Kidney (tissue), 14 donors: ENCODE results near the gene SLC11A1. TPM values are rescaled to one million over a fixed set of nuclear protein-coding genes. Genes with fewer than 3 reads are reported as not detected.
A peak's percentile ranks its signal among the peaks of the same experiment; 100 is the strongest.

Experiments used
- DNase-seq, 5 donors: peaks; one replicate each; pipeline ENCODE4 v3.0.0-alpha.2; 2013 to 2020
- FAIRE-seq: peaks from 2 replicates; lab custom pipeline; 2012; peaks lifted over from hg19 to GRCh38; lab: Jason Lieb, UNC
- H3K27ac ChIP-seq, 2 donors: one replicate each; pipeline ENCODE4 v1.7.0; 2013; ENCODE audit warnings: low read depth in 2 of 2, low read length in 2 of 2, inconsistent platforms in 1 of 2
- H3K27me3 ChIP-seq: one replicate; pipeline ENCODE4 v1.7.1; 2013; ENCODE audit warnings: low read length, inconsistent platforms; ENCODE audit not compliant: control insufficient read depth, insufficient read depth
- H3K36me3 ChIP-seq, 3 donors: one replicate each; pipeline versions ENCODE4 v1.7.0 to v1.7.1; 2013; ENCODE audit warnings: low read length in 3 of 3, control low read depth in 1 of 3, inconsistent platforms in 1 of 3; ENCODE audit not compliant: insufficient read depth in 3 of 3, control insufficient read depth in 2 of 3
- H3K4me1 ChIP-seq, 3 donors: one replicate each; pipeline versions ENCODE4 v1.7.0 to v1.7.1; 2013; ENCODE audit warnings: low read length in 3 of 3, inconsistent platforms in 1 of 3, low read depth in 1 of 3; ENCODE audit not compliant: control insufficient read depth in 2 of 3, insufficient read depth in 2 of 3
- H3K4me3 ChIP-seq, 3 donors: one replicate each; pipeline versions ENCODE4 v1.7.0 to v1.8.1; 2013; ENCODE audit warnings: low read length in 3 of 3, control low read depth in 1 of 3, inconsistent platforms in 1 of 3
- H3K9ac ChIP-seq, 3 donors: one replicate each; pipeline versions ENCODE4 v1.7.0 to v1.7.1; 2013; ENCODE audit warnings: low read length in 3 of 3, control low read depth in 1 of 3, inconsistent platforms in 1 of 3
- H3K9me3 ChIP-seq, 3 donors: one replicate each; pipeline versions ENCODE4 v1.7.0 to v1.7.1; 2013; ENCODE audit warnings: low read length in 3 of 3, control low read depth in 1 of 3, inconsistent platforms in 1 of 3; ENCODE audit not compliant: control insufficient read depth in 2 of 3, insufficient read depth in 1 of 3
- intact Hi-C: fragments of 100-400 bp; cut with DNase I; formaldehyde crosslinking; loops from one replicate; pipeline ENCODE4 v1.11.1; 2022
- polyA plus RNA-seq: library from polyadenylated mRNA; stranded (reverse); fragments of 350-450 nt; fragmentation: Illumina TruSeq; extraction: RNeasy Lipid Tissue Mini Kit (QIAGEN cat#74804); gene quantifications from one replicate; pipeline ENCODE4 v1.2.3, GENCODE V29; 2014; ENCODE audit warnings: low read depth, low replicate concordance; ENCODE audit not compliant: insufficient read depth
- total RNA-seq: library from RNA; stranded (reverse); fragmentation: NEBNext Ultra II Directional; extraction: Animal tissue kit (Norgen Biotek cat#: 25700); gene quantifications from one replicate; pipeline ENCODE4 v1.2.1, GENCODE V29; 2021
- TF ChIP-seq, protein P1 (sequence below): IDR thresholded peaks from 3 replicates; pipeline ENCODE4 v1.5.1; 2012; ENCODE audit warnings: mild to moderate bottlenecking, moderate library complexity, borderline replicate concordance; ENCODE audit not compliant: insufficient read depth; ENCODE audit errors: extremely low read depth
- donor health status: control.
- donor health status: control.
- donor health status: control.
- donor health status: control.
- donor health status: control.
- donor health status: DM: yes; HTN: yes; CAD: no.
- donor health status: Normal renal cell carcinoma (clear cell type).

The SLC11A1 gene
- total and polyA plus RNA-seq, 2 donors from 2014 or later = 1.2 to 37.6 TPM

GRCh38 chr2:218401890-218402289 is 19.8 kb downstream of the SLC11A1 start:
- peak overlapping the region in 1 of 2 donors; percentile 32 for H3K27ac ChIP-seq
- TF ChIP-seq, protein P1, sequence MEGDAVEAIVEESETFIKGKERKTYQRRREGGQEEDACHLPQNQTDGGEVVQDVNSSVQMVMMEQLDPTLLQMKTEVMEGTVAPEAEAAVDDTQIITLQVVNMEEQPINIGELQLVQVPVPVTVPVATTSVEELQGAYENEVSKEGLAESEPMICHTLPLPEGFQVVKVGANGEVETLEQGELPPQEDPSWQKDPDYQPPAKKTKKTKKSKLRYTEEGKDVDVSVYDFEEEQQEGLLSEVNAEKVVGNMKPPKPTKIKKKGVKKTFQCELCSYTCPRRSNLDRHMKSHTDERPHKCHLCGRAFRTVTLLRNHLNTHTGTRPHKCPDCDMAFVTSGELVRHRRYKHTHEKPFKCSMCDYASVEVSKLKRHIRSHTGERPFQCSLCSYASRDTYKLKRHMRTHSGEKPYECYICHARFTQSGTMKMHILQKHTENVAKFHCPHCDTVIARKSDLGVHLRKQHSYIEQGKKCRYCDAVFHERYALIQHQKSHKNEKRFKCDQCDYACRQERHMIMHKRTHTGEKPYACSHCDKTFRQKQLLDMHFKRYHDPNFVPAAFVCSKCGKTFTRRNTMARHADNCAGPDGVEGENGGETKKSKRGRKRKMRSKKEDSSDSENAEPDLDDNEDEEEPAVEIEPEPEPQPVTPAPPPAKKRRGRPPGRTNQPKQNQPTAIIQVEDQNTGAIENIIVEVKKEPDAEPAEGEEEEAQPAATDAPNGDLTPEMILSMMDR = no peak
- peak overlapping the region in 1 of 3 donors; percentile 76 for H3K4me3 ChIP-seq
- H3K9me3 ChIP-seq = no peaks in the 10 kb centered on the region
- DNase-seq (peak in 1 of 5 donors; percentile 81), FAIRE-seq (no peak)
- H3K9ac ChIP-seq = peak overlapping the region in 1 of 3 donors; percentile 78
- intact Hi-C loops = no loop called here
- peaks cover 0 to 13% (median 2%) of the 10 kb centered on the region in 3 donors for H3K36me3 ChIP-seq
- H3K4me1 ChIP-seq = peaks cover 0 to 39% (median 22%) of the 10 kb centered on the region in 3 donors
- H3K27me3 ChIP-seq = no peaks in the 10 kb centered on the region

DNA sequence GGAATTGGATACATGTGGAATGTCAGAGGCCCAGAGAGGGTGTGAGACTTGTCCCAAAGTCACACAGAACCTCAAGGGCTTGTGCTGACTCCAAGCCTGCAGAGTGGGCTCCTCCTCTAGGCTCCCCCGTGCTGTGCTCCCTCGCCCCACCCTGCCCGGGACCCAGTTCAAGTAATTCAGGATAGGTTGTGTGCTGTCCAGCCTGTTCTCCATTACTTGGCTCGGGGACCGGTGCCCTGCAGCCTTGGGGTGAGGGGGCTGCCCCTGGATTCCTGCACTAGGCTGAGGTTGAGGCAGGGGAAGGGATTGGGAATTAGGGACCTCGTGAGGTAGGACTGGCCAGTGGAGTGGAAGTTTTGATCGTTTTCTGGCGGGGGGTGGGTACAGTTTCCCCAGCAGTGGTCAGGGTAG is 20.4 kb downstream of the SLC11A1 start:
- Histone ChIP-seq H3K36me3 (peaks cover 0 to 13% (median 2%) of the 10 kb centered on the region in 3 donors), H3K27me3 (no peaks in the 10 kb centered on the region), H3K9ac (peak overlapping the region in 1 of 3 donors; percentile 78), H3K27ac (peak overlapping the region in 1 of 2 donors; percentile 43), H3K9me3 (no peaks in the 10 kb centered on the region), H3K4me1 (peaks cover 2 to 39% (median 21%) of the 10 kb centered on the region in 3 donors), H3K4me3 (peak overlapping the region in 1 of 3 donors; percentile 76)
- FAIRE-seq = no peak
- TF ChIP-seq, protein P1 = no peak
- intact Hi-C loops = no loop called here
- peak in 1 of 5 donors; percentile 75 for DNase-seq

GRCh38 chr2:218402911-218403411 is 20.9 kb downstream of the SLC11A1 start:
- peak overlapping the region in 1 of 2 donors; percentile 43 for H3K27ac ChIP-seq
- intact Hi-C loops = no loop called here
- peaks cover 0 to 13% (median 2%) of the 10 kb centered on the region in 3 donors for H3K36me3 ChIP-seq
- H3K4me1 ChIP-seq = peaks cover 2 to 34% (median 19%) of the 10 kb centered on the region in 3 donors
- DNase-seq = peak in 2 of 5 donors; percentile 51 to 82
- no peaks in the 10 kb centered on the region for H3K9me3 ChIP-seq
- H3K27me3 ChIP-seq = no peaks in the 10 kb centered on the region
- TF ChIP-seq, protein P1 = no peak
- H3K9ac ChIP-seq = no peak overlapping the region
- FAIRE-seq = no peak
- H3K4me3 ChIP-seq = no peak overlapping the region
